HTERT RPE-1 (cell line): ENCODE data around the gene HOTAIR.

ENCODE experiments used
- in situ Hi-C: fragments of 300-500 bp; cut with MboI; formaldehyde crosslinking; loops from 4 replicates; pipeline ENCODE4 v1.14.3; 2020; ENCODE audit warnings: low sequenced_read_pairs

The HOTAIR gene

DNA sequence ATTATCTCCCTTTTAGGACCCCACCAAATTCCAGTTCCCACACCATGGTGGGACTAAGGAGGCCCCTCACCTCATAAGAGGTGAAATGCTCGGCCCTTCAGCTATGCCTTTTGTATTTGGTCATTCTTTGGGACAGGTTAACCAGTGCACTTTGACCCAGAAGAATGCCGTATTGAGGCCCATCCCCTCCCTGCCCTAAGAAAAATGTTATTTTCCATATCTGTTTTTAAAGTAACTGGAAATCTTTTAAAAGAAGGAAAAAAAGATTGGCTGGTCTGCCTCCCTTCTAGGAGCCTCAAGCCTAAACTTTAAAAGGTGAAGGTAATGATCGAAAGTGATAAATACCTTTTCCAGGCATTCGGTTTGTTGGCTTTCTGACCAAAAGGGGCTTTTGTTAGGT is 41.8 kb downstream of the HOTAIR start:
- in situ Hi-C loops = no loop called here

DNA sequence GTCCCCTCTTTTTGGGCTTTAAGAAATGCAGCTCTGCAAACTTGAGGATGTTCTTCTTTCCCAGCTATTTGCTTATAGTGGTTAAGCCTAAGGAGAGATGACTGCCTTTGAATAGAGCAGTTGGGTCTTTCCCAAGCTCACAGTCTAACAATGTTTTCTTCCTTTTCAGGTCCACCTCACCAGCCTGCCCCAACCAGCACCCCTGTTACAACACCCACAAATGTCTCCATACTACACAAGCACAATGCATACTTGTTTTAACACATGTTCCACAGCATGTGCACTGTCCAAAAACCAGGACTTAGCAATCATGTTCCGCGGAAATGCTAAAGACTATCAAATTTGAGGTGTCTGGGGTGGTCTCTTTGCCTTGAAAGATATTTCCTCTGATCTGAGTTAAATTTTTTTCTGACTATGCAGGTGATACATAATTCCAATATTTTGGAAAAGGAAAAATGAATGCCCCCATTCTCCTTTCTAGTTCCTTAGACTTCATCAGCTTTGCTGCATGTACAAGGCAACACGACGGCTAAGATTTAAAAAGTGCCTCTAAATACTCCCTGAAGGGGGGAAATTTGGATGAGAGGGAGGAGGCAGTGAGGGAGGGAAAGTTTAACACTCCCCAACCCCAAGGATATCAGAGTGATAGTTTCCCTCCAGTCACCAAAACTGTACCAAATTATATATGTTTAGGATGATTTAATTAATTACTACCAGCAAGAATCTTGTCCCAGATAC is 42.7 kb downstream of the HOTAIR start:
- in situ Hi-C loops = no loop called here

DNA sequence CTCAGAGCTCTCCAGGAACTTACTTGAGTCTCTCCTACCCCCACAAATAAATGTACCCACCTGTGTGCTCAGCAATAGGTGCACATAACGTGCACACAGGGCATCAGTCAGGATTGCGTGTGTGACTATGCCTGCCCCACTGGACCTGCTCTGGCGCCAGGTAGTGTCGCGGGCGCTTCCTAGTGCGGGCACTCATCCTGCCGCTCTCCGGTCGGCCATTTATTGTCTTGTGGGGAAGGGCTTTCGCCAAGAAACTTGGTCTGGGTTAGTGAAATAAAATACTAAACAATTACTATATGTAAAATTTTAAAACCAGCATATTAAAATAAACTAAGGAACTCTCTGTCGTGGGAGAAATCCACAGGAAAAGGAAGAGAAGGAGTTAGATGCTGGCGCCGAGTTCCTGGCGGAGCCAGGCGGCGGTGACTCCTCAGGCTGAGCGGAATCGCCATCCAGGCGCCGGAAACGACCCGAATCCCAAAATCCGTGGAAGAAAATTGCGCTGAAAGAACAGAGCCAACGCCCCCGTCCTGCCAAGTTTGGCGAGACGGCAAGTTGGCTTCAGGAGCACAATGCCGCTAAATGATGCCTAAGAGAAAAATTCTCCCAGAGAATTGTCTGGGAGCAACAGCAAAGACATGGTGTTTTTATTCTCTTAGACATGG is 44.0 kb downstream of the HOTAIR start:
- in situ Hi-C loops = no loop called here

DNA sequence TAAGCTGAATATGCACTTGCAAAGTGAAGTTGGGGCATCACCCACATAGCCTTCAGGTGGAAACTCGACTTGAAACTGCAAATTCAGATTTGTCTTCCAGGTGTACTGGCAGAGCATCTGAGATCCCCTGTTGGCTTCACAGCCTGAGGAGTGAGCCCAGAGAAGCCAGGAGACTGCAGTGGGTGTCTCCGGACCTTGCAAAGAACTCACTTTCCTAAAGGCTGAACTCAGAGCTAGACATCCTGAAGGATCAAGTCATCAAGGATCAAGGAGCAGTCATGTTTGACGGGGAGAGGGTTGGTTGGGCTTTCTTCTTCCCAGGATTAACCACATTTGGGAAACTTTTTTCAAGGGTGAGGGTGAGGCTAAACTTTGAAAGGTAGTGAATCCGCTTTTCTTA is 45.2 kb downstream of the HOTAIR start:
- in situ Hi-C loops = no loop called here

DNA sequence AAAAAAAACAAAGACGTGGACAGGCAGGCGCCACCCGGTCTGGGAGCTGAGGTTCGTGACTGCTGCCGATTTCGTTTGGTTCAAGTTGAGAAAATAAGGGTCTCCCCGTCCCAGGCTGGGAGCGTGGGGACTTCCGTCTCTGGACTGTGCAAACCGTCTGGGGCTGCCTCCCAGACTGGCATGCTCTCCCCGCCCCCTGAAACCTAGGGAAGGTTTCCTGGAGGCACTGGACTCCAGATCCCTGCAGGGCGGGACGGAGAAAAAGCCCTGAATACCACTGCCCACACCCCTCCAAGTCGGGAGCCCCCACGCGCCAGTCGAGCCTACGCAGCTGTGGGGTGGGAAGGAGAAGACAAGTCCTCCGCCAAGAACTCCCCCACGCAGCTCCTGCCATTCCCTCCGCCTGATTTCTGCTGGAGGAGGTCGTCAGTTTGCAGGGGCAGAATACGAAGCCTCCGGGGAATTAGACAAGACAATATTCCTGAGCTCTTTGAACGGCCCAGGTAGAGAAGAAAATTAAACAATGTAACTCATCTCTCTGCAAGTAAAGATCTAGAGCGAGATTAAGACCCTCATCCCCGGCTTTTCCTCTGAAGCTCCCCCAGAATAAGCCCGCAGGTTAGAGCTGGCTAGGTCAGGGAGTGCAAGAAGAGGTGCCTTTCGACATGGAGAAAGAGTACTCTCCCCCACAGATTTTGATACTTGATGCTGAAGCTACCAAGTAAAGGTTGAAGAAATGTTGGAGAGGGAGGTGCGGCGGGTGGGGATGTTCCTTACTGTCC is 46.5 kb downstream of the HOTAIR start:
- in situ Hi-C loops = no loop called here

DNA sequence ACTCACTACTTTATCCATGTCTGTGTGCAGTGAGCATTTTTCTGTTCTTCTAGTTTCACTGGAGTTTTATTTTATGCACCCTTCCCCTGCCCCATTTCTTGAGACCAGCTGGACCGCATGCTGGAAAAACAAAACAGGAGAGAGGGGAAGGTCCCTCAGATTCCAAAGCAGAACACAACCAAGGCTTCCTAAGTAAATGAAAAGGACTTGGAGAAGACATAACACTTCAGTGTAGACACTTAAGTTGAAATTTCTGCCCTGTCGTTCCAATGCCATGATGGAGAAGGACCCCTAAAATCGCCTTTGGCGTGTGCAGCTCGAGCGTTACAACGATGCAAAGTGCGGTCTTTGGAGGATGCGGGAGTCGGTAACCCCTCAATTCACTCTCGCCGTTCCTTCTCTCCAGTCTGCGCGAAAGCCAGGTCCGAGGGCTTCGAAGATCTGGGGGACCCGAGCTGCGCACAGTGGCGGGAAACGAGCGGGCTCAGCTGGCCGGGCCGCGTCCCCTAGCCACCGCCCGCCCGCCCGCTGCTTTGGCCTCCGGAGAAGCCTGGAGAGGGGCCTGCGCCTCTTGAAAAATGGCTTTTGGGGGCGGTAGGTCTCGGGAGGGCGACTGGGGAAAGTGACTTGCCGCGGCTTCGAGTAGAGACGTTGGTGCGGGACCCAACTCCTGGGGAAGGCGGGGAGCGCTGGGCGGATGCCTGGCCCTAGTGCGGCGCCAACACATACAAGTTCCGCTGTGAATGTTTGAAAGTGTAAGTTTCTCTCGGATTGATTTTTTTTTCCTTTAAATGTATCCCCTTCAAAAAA is 47.3 kb downstream of the HOTAIR start:
- in situ Hi-C loops = no loop called here

DNA sequence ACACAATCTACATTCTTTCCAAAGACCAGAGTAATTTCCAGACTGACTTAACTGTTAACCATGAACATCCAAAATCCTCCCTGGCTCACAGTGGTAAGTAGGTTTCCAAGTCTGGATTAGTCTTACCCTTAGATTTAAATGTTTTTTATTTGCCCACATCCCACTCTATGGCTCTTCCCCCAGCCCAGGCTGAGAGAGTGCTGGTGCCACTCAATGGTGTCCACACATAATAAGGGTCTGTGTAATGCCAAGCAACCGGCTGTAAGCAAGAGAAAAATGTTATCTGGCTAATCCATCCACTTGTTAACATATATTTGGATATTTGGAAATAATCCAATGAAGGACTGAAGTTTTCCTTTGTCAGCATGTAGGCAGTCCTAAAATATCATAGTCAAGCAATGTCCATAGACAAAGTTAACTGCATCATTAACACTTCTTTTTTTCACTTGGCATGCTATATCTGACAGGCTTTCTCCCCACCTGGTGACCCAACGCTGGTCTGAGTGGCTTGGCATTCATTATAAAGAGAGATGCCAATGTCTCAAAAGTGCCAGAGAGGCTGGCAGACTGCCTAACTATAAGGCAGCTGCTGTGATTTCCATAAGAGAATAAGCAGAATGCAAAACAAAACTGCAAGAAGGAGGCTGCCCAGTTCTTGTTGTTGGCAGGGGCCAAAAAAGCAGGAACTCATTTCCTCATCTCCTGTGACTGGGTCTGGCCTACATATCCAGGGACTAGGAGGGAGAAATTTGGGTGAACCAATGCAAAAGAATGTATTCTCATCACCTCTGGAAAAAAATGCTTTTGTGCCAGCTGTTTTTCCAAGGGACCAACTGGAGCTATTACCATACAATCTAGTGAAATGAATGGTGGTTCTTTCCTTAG is 50.0 kb downstream of the HOTAIR start:
- in situ Hi-C loops = no loop called here

DNA sequence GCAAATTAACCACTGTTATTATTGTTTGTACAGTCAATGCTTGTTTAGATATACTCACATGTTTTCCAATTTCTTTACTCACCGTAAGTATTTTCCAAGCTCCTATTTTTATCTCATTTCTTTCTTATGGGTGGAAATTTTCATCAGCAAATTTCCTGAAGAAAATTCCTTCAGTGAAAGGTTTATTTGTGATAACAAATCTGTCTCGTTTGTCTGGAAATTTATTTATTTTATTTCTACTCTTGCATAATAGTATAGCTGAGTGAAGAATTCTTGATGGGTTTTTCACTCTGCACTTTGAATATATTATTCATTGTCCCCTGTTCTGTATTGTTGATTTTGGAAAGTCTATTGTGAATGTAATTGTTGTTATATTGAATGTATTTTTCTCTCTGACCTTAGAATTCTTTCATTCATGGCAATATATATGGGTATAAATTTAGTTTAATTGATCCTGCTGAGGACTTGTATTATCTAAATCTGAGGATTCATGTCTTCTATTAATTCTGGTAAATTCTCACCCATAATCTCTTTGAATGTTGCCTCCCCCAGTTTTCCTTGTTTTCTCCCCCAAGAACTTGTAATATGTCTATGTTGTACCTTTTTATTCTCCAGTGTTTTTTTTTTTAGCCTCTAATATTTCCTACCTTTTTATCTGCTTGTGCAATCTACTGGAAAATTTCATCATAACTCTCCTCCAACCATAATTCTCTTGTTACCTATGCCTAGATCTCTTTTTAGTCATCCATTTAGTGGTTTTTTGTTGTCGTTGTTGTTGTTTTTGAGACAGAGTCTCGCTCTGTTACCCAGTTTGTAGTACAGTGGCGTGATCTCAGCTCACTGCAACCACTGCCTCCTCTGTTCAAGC is 57.7 kb downstream of the HOTAIR start:
- in situ Hi-C loops = no loop called here
